ENCODE measurements around the gene ADCY4.

ADCY4 gene

DNA sequence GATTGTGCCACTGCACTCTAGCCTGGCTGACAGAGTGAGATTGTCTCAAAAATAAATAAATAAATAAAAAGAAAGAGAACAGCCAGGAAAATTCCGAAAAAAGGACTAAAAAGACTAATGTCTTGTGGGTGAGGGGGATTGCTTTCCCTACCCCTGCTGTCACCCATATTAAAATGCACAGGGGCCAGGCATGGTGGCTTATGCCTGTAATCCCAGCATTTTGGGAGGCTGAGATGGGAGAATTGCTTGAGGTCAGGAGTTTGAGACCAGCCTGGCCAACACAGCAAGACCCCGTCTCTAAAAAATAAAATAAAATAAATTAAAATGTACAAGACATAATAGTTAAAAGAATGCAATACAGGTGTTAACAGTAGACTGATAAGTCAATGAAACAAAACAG, 41.3 kb downstream of the ADCY4 start:
- DNase-seq, result no peak

GRCh38 chr14:24292118-24292807, 42.6 kb downstream of the ADCY4 start:
- no peak for DNase-seq

- DNase-seq, result no peak
These were observed 43.3 kb downstream of the ADCY4 start for GRCh38 chr14:24291446-24292117.

DNA sequence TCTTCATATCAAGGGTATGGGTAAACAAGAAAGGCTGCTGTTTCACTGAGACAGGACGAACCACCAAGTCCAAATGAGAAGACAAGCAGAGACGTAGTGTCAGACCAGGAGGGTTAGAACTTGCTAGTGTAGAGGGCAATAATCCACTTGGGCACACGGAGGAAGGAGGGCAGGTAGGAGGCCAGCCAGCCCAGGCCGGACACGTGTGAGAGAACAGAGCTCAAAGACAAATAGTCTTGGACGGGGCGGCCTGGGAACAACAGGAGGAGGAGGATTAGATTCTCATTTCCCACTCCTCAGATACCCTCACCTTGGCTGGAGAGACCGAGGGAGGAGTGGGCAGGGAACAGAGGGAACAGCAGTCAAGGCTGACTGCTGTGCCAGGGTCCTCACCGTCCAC, 44.1 kb downstream of the ADCY4 start:
- DNase-seq, result no peak

DNA sequence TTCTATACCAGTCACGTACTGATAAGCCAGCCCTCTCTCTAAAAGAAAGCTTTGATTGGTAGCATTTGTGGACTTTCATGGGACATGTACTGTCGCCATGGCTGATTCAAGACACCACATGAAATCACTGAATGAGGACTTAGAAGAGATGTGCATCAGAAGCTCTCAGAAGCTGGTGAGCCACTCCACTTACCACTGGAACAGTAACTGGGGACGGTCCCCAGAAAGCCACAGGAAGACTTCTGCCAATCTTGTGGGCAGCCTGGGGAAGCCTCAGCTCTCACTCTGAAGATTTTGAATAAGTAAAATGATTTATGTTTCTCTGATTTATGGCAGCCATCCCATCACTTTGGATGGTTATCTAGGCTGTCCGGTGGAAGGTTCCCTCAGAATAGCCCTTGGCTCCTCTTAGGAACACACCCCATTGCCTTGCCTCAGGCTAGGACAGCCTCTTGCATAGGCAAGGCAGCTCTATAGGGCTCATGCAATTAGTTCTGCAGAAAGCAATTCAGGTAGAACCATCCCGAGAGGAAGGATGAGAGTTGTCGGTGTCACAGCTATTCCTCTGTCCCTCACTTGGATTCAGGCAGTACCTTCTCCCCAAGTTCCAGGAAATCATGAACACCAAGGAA, 45.1 kb downstream of the ADCY4 start:
- no peak for DNase-seq

DNA sequence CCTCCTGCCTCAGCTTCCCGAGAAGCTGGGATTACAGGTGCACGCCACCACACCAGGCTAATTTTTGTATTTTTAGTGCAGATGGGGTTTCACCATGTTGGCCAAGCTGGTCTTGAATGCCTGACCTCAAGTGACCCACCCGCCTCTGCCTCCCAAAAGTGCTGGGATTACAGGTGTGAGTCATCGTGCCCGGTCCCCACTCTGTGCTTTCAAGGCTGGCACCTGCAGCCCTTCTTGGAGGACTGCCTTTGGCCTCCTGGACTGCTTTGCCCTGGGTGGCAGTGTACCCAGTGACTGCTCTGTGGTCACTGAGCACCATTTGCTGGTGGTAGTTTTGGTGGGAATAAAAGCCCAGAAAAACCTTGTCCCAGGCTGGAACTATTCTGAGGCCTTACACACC, 47.9 kb downstream of the ADCY4 start:
- DNase-seq, result no peak

DNA sequence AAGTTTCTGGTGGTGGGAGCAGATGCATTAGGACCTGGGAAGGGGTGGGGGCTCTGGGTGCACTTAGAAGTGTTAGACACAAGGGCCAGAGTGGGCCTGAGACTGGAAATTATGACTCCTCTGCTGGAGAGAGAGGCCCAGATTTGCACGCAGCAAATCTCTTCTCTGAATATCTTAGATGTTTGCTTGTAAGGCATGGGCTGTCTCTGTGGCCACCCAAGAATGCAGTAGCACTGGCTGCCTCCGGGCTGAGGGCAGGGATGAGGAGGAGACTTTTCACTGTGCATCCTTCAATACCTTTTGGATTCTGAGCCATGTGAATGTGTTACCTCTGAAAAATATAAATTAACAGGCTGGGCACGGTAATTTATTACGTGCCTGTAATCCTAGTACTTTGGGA, 49.5 kb downstream of the ADCY4 start:
- DNase-seq, result no peak

DNA sequence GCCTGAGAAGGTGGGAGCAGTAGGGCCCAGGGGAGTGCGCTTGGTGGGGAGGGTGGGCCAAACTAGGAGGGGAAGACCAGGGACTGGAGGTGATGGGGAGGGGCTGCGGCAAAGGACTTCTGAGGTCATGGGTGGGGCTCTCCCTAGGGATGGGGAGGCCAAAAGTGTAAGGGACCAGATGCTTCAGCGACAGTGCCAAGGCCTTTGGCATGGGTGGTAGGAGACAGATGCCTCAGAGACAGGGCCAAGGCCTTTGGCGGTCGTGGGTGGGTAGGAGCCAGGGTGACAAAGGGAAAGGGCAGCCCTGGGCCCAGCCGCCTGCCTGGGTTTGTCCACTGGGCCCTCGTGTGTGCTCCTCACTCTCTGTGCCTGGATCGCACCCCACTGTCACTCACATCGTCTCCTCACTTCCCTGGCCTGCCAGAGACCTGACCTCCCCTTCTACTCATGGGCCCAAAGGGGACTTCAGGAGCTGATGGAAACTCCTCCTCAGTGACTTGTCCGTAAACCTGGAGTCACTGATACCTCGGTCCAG, 50.3 kb downstream of the ADCY4 start:
- no peak for DNase-seq

DNA sequence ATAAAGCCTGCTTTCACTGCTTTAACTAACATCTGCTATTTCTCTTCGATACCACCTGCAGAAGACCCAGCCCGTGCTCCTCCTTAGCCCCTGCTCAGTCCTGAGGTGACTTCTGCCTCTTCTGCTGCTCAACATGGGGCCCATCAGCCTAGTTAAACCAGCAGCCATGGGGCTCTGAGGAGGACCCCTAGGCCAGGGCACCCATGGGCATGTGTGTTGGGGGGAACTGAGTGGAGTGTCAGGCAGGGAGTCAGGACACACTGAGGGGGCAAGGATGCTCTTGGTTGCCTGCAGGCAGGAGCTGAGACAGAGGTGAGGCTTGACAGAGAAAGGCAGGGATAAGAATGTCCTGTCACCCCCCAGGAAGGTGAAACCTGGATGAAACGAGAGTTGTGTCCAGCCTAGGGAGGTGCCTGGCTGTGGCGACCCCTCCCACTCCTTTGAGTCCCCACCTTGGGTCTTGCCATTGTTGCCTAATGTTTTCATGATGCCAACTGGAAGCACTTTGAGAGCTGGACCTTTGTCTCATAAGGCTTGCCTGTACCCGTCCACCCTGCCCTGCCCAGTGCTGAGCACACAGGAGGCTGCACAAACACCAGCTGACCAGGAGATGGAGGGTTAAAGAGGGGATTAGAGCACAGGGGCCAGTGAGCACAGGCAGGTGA, 50.9 kb downstream of the ADCY4 start:
- DNase-seq, result no peak

- no peak for DNase-seq
These were observed 52.1 kb downstream of the ADCY4 start for GRCh38 chr14:24282736-24283135.

- no peak for DNase-seq
These were observed 53.2 kb downstream of the ADCY4 start for GRCh38 chr14:24281636-24282035.

DNA sequence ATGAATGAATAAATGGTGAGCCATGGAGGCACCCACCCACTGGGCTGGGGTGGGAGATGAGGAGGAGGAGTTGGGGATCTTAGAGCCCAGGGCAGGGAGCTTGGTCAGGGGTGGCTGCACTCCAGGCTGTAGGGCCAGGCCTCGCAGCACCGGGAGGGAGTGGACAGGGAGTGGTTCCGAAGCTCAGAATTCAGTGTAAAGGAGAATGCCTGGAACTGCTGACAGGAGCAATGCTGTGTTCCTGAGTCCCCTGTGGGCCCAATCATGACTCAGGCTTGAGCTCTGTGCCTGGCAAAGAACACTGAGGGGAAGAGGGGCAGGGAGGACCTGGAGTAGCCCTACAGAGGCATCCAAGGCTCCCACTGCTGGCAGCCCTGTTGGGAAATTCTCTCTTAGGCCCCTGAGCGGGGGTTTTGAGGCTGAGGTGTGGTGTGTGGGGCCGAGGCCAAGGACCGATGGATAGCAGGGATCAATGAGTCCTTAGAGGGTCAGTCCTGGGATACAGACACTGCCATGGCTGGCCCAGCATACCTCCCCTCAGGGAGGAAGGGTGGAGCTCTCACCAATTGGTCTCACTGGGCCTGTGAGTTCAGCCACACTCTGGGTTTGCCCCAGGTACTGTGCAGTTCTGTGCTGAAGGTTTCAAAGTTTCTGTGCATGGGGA, 53.9 kb downstream of the ADCY4 start:
- DNase-seq, result no peak

GRCh38 chr14:24279301-24280186, 55.3 kb downstream of the ADCY4 start:
- peak; percentile 30 for DNase-seq

DNA sequence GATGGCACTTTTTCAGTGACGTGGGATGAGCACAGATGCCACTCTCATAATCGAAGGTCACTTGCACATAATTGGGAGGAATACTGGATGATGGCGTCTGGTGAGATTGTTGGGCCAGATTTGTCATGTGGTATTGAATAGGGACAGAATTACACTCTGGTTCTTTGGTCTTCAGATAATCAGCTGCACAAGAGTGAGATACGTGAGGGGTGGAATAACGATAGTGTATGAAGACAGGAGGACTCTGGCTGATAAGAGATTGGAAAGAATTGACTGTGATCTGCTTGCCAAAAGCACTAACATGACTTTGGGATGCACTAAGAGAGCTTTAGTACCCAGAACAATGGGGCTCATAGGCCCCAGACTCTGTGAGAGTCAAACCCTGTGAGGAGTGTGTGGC, 56.4 kb downstream of the ADCY4 start:
- no peak for DNase-seq

- DNase-seq, result no peak
These were observed 57.1 kb downstream of the ADCY4 start for GRCh38 chr14:24277606-24278321.

DNA sequence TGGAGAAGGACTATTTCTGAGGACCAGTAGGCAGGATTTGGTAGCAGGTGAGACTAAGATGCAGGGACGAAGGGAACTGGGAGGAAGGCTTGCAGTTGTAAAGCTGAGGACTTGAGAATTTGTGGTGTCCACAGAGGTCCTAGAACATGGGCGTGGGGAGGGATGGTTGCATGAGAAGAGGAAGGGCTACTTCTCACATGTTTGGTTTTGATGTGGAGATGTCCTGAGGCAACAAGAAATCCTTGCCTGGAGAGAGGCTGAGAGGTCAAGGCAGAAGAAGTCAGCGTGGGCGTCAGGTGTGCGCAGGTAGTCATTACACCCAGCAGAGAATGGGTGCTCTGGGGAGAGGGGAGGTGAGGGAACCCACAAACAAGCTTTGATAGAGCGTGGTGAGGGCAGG, 57.8 kb downstream of the ADCY4 start:
- DNase-seq, result no peak

DNA sequence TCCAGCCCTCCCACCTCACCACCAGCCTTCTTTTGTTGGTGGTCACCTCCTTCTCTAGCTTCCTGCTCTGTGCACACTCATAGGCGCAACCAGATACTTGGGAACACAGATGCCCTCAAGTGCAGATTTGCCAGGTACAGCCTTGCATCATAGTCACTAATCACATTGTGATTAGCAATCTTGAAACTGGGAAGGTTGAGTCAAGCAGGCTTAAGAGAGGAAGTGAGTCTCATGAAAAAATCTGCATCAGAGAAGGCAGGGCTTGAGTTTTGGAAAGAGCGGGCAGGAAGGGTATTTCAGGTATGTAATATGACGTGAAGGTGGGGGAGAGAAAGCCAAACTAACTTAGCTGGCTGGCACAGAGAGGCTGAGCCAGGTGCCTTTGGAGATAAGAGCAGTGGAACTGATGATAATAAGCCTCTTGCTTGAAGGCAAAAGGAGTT, 60.7 kb downstream of the ADCY4 start:
- DNase-seq, result no peak

DNA sequence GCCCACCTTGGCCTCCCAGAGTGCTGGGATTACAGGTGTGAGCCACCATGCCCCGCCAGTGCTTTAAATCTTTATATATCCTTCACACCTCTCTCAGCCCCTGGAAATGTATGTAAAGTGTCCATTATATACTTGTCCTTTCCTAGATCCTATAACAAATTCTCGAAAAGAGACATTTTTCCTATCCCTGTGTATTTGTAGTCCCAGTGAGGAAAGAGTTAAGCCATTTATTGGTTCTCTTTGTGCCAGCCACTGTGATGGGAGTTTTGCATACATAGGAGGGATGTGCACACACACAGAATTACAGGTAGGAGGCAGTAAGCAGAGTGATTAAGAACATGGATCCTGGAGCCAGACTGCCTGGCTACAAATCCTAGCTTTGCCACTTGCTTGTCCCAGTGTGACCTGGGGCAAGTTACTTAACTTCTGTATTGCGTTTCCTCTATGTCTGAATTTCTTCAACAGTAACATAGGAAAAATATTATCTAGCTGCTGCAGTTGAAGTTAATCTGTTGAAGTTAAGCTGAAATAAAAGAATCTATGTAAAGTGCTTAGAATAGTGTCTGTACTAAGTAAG, 61.4 kb downstream of the ADCY4 start:
- DNase-seq, result peak; percentile 26

GRCh38 chr14:24272467-24272866, 62.4 kb downstream of the ADCY4 start:
- DNase-seq, result no peak

- DNase-seq, result no peak
These were observed 63.0 kb downstream of the ADCY4 start for GRCh38 chr14:24271834-24272263.
